Ovary (tissue), 9 donors: ENCODE measurements around the gene RHOD. TPM values are rescaled to one million over a fixed set of nuclear protein-coding genes. Genes with fewer than 3 reads are reported as not detected.
A peak's percentile ranks its signal among the peaks of the same experiment; 100 is the strongest.

ENCODE experiments used
- DNase-seq, 5 donors: peaks; one replicate each; pipeline ENCODE4 v3.0.0-alpha.2; 2019 to 2020
- H3K27ac ChIP-seq, 2 donors: fragments of 200-600 bp; one replicate each; pipeline versions ENCODE4 v1.5.1 to v1.8.0; 2019 to 2022
- H3K27me3 ChIP-seq: fragments of 200-600 bp; one replicate; pipeline ENCODE4 v1.8.0; 2022
- H3K36me3 ChIP-seq: fragments of 200-600 bp; sonication (generic); one replicate; pipeline ENCODE4 v1.5.1; 2019
- H3K4me1 ChIP-seq: one replicate; pipeline ENCODE4 v1.8.1; 2013; ENCODE audit warnings: mild to moderate bottlenecking, moderate library complexity; ENCODE audit not compliant: insufficient read depth
- H3K4me3 ChIP-seq: fragments of 200-600 bp; sonication (generic); one replicate; pipeline ENCODE4 v1.5.1; 2017
- H3K9me3 ChIP-seq, 2 donors: fragments of 200-600 bp in 1 of 2; sonication (generic) in 1 of 2; one replicate each; pipeline versions ENCODE4 v1.5.1 to v1.8.1; 2013 to 2019; ENCODE audit warnings: mild to moderate bottlenecking in 1 of 2, moderate library complexity in 1 of 2
- EP300 ChIP-seq: sonication (generic); formaldehyde crosslinking; IDR thresholded peaks from one replicate; pipeline ENCODE4 v1.6.1; 2017; ENCODE audit warnings: antibody characterized with exemption
- POLR2A ChIP-seq: fragments of 450-650 bp; IDR thresholded peaks from one replicate; pipeline ENCODE4 v1.6.1; 2017; ENCODE audit warnings: antibody characterized with exemption, mild to moderate bottlenecking, moderate library complexity
- WGBS, 3 donors: extraction: QIAGEN DNeasy Blood & Tissue Kit in 1 of 3; methylation state at CpG; one replicate each; pipeline versions ENCODE4 v1.1.5 to v1.1.7; 2013 to 2017; 5-methylcytosine and 5-hydroxymethylcytosine counted together
- intact Hi-C, 4 donors: fragments of 100-400 bp; cut with DNase I; formaldehyde crosslinking; loops; one replicate each; pipeline versions ENCODE4 v1.11.0 to v1.15.1; 2022 to 2023
- polyA plus RNA-seq, 2 donors: library from polyadenylated mRNA; stranded (reverse); fragments of 200-250 nt in 1 of 2; fragments of 350-450 nt in 1 of 2; fragmentation: Illumina TruSeq in 1 of 2; extraction: RNeasy Lipid Tissue Mini Kit (QIAGEN cat#74804) in 1 of 2; gene quantifications; one replicate each; pipeline ENCODE4 v1.2.3, GENCODE V29; 2013 to 2014
- total RNA-seq, 7 donors: library from RNA; depleted of rRNA in 2 of 7; stranded (reverse); fragments of >200 nt in 2 of 7; fragmentation: NEBNext Ultra II Directional in 3 of 7; extraction: Animal tissue kit (Norgen Biotek cat#: 25700) in 3 of 7; gene quantifications; one replicate each; pipeline versions ENCODE4 v1.1.0 to v1.2.4, GENCODE V29; 2016 to 2023
- TF ChIP-seq, protein P1 (sequence below), 3 donors: fragments of 450-650 bp in 2 of 3; fragments of 200-600 bp in 1 of 3; IDR thresholded peaks; one replicate each; pipeline versions ENCODE4 v1.5.1 to v1.8.0; 2016 to 2022; ENCODE audit warnings: antibody characterized with exemption in 3 of 3, mild to moderate bottlenecking in 1 of 3
- donor health status: DM: no; HTN: no; CAD: no; lungs with moderate emphysema.
- donor health status: DM: no; HTN: no; CAD: no.
- donor health status: Bipolar disorder and iron deficiency.
- donor health status: DM: yes; HTN: yes; CAD: no.
- donor health status: DM: no; HTN: no; CAD: no.
- donor health status: DM: yes; HTN: yes; CAD: no.

RHOD gene
- total and polyA plus RNA-seq, 9 donors = 5.5 to 24.9 (median 12.8) TPM

DNA sequence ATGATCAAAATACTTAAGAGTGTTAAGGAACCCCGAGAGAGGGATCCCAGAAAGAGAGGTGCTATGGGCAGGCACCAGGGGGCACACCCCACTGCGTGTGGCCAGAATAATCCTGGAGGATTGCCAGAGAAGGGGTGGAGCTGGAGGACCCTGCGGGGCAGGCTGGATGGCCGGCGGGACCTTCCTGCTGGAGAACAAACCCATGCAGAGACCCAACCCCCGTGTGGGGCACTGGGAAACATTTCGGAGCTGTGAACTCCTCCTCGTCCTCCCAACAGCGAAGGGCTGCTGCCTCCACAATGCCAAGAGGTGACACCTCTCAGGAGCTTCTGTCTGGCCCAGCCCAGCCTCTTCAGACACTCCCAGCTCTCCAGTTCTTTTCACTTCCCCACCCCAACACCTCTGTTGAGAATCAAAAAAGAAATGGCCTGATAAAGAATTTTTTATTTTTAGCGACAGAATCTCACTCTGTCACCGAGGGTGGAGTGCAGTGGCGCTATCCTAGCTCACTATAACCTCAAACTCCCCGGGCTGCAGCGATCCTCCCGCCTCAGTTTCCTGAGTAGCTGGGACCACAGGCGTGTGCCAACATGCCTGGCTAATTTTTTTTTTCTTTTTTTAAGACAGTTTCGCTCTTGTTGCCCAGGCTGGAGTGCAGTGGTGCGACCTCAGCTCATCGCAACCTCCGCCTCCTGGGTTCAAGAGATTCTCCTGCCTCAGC, 25.6 kb downstream of the RHOD start:
- Histone ChIP-seq H3K4me3 (no peak overlapping the region), H3K27ac (no peak overlapping the region), H3K36me3 (no peaks in the 10 kb centered on the region), H3K9me3 (no peaks in the 10 kb centered on the region), H3K4me1 (no peaks in the 10 kb centered on the region), H3K27me3 (no peaks in the 10 kb centered on the region)
- intact Hi-C loops = loop anchor here in 2 of 4 donors (5.0 to 10.0 kb wide), 2 partner anchors 93 to 235 kb away; no protein-coding TSS in a partner anchor
- DNase-seq = peak in 3 of 5 donors; percentile 20 to 44 (median 32)
- 43 to 47% (median 46%) methylated on average over 20 of the region's 20 CpGs for WGBS, 3 donors
- TF ChIP-seq EP300 (no peak), POLR2A (no peak)
- TF ChIP-seq, protein P1, sequence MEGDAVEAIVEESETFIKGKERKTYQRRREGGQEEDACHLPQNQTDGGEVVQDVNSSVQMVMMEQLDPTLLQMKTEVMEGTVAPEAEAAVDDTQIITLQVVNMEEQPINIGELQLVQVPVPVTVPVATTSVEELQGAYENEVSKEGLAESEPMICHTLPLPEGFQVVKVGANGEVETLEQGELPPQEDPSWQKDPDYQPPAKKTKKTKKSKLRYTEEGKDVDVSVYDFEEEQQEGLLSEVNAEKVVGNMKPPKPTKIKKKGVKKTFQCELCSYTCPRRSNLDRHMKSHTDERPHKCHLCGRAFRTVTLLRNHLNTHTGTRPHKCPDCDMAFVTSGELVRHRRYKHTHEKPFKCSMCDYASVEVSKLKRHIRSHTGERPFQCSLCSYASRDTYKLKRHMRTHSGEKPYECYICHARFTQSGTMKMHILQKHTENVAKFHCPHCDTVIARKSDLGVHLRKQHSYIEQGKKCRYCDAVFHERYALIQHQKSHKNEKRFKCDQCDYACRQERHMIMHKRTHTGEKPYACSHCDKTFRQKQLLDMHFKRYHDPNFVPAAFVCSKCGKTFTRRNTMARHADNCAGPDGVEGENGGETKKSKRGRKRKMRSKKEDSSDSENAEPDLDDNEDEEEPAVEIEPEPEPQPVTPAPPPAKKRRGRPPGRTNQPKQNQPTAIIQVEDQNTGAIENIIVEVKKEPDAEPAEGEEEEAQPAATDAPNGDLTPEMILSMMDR (IDR thresholded peaks at IDR 0.05) = no peak

DNA sequence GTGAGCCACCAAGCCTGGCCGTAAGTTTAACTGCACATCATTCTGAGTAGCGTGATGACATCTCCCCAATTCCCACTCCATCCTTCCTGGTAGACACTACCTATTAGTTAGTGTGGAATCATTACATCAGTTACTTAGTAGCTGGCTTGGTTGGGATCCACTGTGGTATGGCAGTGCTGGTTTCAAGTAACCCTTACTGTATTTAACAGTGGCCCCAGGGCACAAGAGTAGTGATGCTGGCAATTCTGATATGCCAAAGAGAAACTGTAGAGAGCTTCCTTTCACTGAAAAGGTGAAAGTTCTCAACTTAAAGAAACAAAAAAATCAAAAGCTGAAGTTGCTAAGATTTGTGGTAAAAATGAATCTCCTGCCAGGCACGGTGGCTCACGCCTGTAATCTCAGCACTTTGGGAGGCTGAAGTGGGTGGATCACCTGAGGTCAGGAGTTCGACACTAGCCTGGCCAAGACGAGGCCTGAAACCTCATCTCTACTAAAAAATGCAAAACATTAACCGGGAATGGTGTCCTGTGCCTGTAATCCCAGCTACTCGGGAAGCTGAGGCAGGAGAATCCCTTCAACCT, 27.2 kb downstream of the RHOD start:
- intact Hi-C loops = loop anchor here in 2 of 4 donors (5.0 to 10.0 kb wide), 2 partner anchors 91 to 233 kb away; no protein-coding TSS in a partner anchor
- WGBS, 3 donors = 83 to 88% (median 86%) methylated on average over 8 of the region's 8 CpGs
- TF ChIP-seq, protein P1 (IDR thresholded peaks at IDR 0.05) = no peak
- no peak for TF ChIP-seq POLR2A
- TF ChIP-seq EP300 = no peak

DNA sequence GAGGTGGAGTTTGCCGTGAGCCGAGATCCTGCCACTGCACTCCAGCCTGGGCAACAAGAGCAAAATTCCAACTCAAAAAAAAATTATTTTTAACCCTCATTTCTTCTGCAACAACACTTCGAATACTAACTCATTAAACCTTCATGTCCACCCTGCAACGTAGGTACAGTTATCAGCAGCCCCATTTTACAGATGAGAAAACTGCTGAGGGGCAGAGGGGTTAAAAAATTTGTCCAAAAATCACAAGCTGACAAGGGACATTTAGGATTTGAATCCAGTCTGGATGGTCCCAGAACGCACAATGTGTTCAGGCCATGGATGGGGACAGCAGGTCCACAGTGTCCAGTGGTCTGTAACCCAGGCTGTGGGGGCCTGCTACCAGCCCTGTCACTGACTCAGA, 29.0 kb downstream of the RHOD start:
- DNase-seq = no peak
- TF ChIP-seq EP300 (no peak), POLR2A (no peak)
- TF ChIP-seq, protein P1 (IDR thresholded peaks at IDR 0.05) = no peak
- no peak overlapping the region for H3K4me3 ChIP-seq
- no peaks in the 10 kb centered on the region for H3K9me3 ChIP-seq
- H3K27me3 ChIP-seq = no peaks in the 10 kb centered on the region
- no peaks in the 10 kb centered on the region for H3K4me1 ChIP-seq
- H3K36me3 ChIP-seq = no peaks in the 10 kb centered on the region
- intact Hi-C loops = loop anchor here in 1 of 4 donors (10.0 kb wide), 1 partner anchor 89 kb away; no protein-coding TSS in a partner anchor
- WGBS, 3 donors = 92 to 95% (median 95%) methylated on average over 5 of the region's 5 CpGs
- H3K27ac ChIP-seq = no peak overlapping the region

More for the DNA sequence above, 27.2 kb downstream of the RHOD start:
- no peak overlapping the region for H3K4me3 ChIP-seq
- H3K4me1 ChIP-seq = no peaks in the 10 kb centered on the region
- no peaks in the 10 kb centered on the region for H3K9me3 ChIP-seq
- no peaks in the 10 kb centered on the region for H3K27me3 ChIP-seq
- DNase-seq = no peak
- no peak overlapping the region for H3K27ac ChIP-seq
- H3K36me3 ChIP-seq = no peaks in the 10 kb centered on the region

DNA sequence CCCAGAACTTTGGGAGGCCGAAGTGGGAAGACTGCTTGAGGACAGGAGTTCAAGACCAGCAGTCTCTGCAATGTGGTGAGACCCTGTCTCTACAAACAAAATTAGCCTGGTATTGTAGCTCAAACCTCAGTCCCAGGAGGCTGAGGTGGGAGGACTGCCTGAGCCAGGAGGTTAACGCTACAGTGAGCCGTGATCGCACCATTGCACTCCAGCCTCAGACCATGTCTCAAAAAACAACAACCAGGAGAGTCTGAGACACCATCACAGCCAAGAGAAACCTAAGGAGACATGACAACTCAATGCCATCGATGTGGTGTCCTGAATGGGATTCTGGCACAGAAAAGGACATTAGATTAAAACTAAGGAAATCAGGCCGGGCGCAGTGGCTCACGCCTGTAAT, 34.1 kb downstream of the RHOD start:
- no peaks in the 10 kb centered on the region for H3K36me3 ChIP-seq
- no peaks in the 10 kb centered on the region for H3K9me3 ChIP-seq
- intact Hi-C loops = no loop called here
- WGBS, 3 donors = 83 to 94% (median 93%) methylated on average over 8 of the region's 8 CpGs
- no peaks in the 10 kb centered on the region for H3K27me3 ChIP-seq
- no peak overlapping the region for H3K4me3 ChIP-seq
- TF ChIP-seq EP300 = no peak
- TF ChIP-seq, protein P1 (IDR thresholded peaks at IDR 0.05) = no peak
- TF ChIP-seq POLR2A = no peak
- no peak for DNase-seq
- H3K4me1 ChIP-seq = no peaks in the 10 kb centered on the region
- no peak overlapping the region for H3K27ac ChIP-seq
